HPDE6-E6E7 (cell line): ENCODE results near the gene TRPM2.
"Not testable (repeated sequence)": the region's sequence is repeated elsewhere in the genome, so short reads cannot be mapped to it uniquely, and the experiment has no call there.

Experiments
- DNase-seq: peaks from one replicate; pipeline ENCODE4 v3.0.0; 2011; ENCODE audit warnings: missing footprints; ENCODE audit errors: extremely low spot score

TRPM2 gene

GRCh38 chr21:44397431-44398031 is 44.1 kb downstream of the TRPM2 start:
- no peak for DNase-seq

GRCh38 chr21:44398499-44398898 is 45.1 kb downstream of the TRPM2 start:
- no peak for DNase-seq

- no peak for DNase-seq
Measured at GRCh38 chr21:44399151-44399954, 45.9 kb downstream of the TRPM2 start.

DNA sequence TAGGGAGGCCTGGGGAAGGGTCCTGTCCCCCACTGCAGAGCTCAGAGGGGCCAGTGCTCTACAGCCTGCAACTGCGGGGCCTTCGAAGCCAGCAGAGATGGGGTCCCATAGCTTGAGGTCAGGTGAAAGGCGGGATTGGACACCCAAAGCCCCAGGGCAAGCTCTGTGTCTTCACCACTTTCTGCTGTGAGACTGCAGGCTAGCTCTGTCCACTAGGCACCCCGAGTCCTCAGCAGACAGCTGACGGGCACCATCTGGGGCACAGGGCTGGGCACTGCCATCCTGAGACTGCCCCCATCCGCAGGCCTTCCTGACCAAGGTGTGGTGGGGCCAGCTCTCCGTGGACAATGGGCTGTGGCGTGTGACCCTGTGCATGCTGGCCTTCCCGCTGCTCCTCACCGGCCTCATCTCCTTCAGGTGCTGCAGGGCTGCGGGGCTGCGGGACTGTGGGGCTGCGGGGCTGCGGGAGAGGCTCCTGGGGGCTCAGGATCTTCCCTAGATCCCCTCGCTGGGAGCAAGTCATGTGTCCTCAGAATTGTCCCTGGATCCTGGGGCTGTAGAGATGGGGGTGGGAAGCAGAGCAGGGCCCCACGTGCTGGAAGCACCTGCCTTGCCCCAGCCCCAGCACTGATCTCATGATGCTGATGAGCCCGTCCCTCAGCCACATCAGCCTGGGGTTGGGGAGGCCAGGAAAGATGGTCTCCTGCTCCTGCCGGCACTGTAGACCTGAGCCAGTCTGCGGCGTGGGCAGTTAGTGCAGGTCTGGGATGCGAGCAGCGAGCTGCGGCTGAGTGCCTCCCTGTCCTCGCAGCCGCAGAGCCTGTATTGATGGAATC is 46.8 kb downstream of the TRPM2 start:
- no peak for DNase-seq

GRCh38 chr21:44400791-44401385 is 47.5 kb downstream of the TRPM2 start:
- no peak for DNase-seq

- no peak for DNase-seq
Measured at GRCh38 chr21:44401386-44402160, 48.2 kb downstream of the TRPM2 start.

GRCh38 chr21:44402323-44403105 is 49.1 kb downstream of the TRPM2 start:
- no peak for DNase-seq

GRCh38 chr21:44403106-44404020 is 49.9 kb downstream of the TRPM2 start:
- DNase-seq: no peak

DNA sequence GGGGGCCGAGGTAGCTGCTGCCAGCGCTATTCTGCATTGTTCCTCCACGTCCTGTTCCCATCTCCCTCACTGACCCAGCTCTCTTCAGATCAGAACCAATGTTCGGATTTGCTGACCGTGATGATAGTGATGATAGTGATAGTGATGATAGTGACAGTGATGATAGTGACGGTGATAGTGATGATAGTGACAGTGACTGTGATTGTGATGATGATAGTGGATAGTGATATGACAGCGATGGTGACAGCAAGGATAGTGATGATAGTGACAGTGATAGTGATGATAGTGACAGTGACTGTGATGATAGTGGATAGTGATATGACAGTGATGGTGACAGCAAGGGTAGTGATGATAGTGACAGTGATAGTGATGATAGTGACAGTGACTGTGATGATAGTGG is 51.1 kb downstream of the TRPM2 start:
- DNase-seq: not testable (repeated sequence)

GRCh38 chr21:44405091-44405947 is 51.9 kb downstream of the TRPM2 start:
- no peak for DNase-seq

GRCh38 chr21:44405948-44406872 is 52.8 kb downstream of the TRPM2 start:
- no peak for DNase-seq

GRCh38 chr21:44406953-44407352 is 53.5 kb downstream of the TRPM2 start:
- no peak for DNase-seq

GRCh38 chr21:44407493-44407892 is 54.1 kb downstream of the TRPM2 start:
- DNase-seq: no peak

GRCh38 chr21:44408226-44408625 is 54.8 kb downstream of the TRPM2 start:
- no peak for DNase-seq

GRCh38 chr21:44413566-44414290 is 60.3 kb downstream of the TRPM2 start:
- DNase-seq: no peak

DNA sequence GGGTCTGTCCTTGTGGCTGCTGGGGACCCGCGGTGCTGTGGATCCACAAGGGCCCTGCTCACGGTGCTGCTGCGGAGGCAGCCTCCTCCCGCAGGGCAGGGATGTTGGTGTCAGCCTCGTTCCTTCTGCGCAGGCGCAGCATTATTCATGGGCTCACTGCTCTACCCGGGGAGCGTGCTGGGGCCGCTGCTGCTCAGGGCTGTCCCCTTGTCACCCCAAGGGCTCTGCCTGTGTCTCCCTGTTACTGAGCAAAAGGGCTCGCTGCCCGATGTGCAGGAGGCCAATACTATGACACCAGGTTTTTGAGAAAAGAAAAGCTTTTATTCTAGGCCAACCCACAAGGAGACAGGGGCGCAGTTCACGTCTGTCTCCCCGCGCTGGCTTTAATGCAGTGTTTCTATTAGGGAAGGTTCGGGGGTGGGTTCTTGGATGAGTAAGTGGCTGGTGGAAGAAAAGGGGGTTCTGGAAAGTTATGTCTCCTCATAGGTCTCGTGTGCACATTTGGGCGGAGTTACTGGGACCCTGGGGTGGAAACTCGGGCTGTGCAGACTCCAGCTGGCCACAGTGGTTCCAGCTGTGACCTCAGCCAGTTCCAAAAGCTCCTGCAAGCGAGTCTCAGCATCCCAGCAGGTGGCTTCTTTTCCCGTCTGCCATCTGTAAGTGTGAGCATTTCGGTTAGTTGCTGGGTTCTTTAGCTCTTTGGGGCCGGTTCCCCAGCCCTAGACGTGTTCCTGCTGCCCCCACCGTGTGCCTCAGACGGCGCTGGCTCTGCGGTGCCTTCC is 61.1 kb downstream of the TRPM2 start:
- DNase-seq: no peak
